B cell (primary cell): ENCODE measurements around the gene ASPA. TPM values are rescaled to one million over a fixed set of nuclear protein-coding genes. Genes with fewer than 3 reads are reported as not detected.

Source experiments
- ATAC-seq: fragments of 200-7000 bp; cut with Tn5 transposase; one replicate; pipeline ENCODE4 v1.10.0; 2021; ENCODE audit warnings: low read depth, mild to moderate bottlenecking, moderate number of reproducible peaks, moderate library complexity
- CTCF ChIA-PET: fragments of 350-600 bp; sonication (Branson Sonifier 250); formaldehyde crosslinking; loops from one replicate; lab custom pipeline; 2021; ENCODE audit warnings: antibody characterized with exemption, inconsistent platforms; lab: Charles Lee
- POLR2A ChIA-PET: fragments of 350-600 bp; sonication (Branson Sonifier 250); formaldehyde crosslinking; loops from one replicate; lab custom pipeline; 2021; ENCODE audit warnings: antibody characterized with exemption; lab: Charles Lee
- DNase-seq: peaks from one replicate; pipeline ENCODE4 v3.0.0; 2013
- H2AFZ ChIP-seq: 2 replicates; pipeline ENCODE4 v1.6.1; 2012; ENCODE audit warnings: mild to moderate bottlenecking, low read depth, low read length; ENCODE audit not compliant: insufficient read depth, poor library complexity, severe bottlenecking
- H3K27ac ChIP-seq, 2 donors: 1 replicate in 1 of 2; 2 replicates in 1 of 2; pipeline ENCODE4 v1.5.1; 2012 to 2013; ENCODE audit warnings: low read length in 2 of 2, mild to moderate bottlenecking in 2 of 2, moderate library complexity in 1 of 2
- H3K27me3 ChIP-seq, 4 experiments: fragments of 200-600 bp in 1 of 4; sonication (generic) in 1 of 4; replicated peaks in 1 of 4; 1 replicate in 2 of 4; 2 replicates in 2 of 4; pipeline versions ENCODE4 v1.6.1 to v1.7.0; 2013 to 2016; ENCODE audit warnings: low read length in 3 of 4, mild to moderate bottlenecking in 2 of 4, mixed read lengths in 1 of 4, moderate library complexity in 1 of 4; ENCODE audit not compliant: insufficient read depth in 4 of 4, control insufficient read depth in 3 of 4; ENCODE audit errors: control extremely low read depth in 1 of 4
- H3K36me3 ChIP-seq, 2 experiments: replicated peaks in 1 of 2; 1 replicate in 1 of 2; 2 replicates in 1 of 2; pipeline versions ENCODE4 v1.6.1 to v1.7.1; 2013; ENCODE audit warnings: low read length in 1 of 2; ENCODE audit not compliant: insufficient read depth in 2 of 2, control insufficient read depth in 1 of 2; ENCODE audit errors: control extremely low read depth in 1 of 2, extremely low read depth in 1 of 2
- H3K4me1 ChIP-seq, 2 donors: fragments of 200-600 bp in 1 of 2; sonication (generic) in 1 of 2; 1 replicate in 1 of 2; 2 replicates in 1 of 2; pipeline versions ENCODE4 v1.5.1 to v1.6.1; 2013 to 2017; ENCODE audit warnings: low read length in 2 of 2; ENCODE audit not compliant: control insufficient read depth in 2 of 2, insufficient read depth in 2 of 2
- H3K4me2 ChIP-seq: replicated peaks from 2 replicates; pipeline ENCODE3; 2012; ENCODE audit warnings: mild to moderate bottlenecking, low read depth, low read length; ENCODE audit not compliant: poor library complexity, severe bottlenecking
- H3K4me3 ChIP-seq, 5 experiments: fragments of 200-600 bp in 1 of 5; sonication (generic) in 1 of 5; 1 replicate in 3 of 5; 2 replicates in 2 of 5; pipeline versions ENCODE4 v1.5.1 to v1.7.0; 2011 to 2016; ENCODE audit warnings: low read length in 4 of 5, mild to moderate bottlenecking in 4 of 5, low read depth in 2 of 5, control low read depth in 1 of 5, moderate library complexity in 1 of 5; ENCODE audit not compliant: insufficient read depth in 1 of 5; ENCODE audit errors: control extremely low read depth in 1 of 5, extremely low read depth in 1 of 5
- H3K79me2 ChIP-seq: fragments of 200-600 bp; sonication (generic); one replicate; pipeline ENCODE4 v1.6.0; 2016; ENCODE audit warnings: low read length; ENCODE audit not compliant: control insufficient read depth, insufficient read depth
- H3K9ac ChIP-seq: fragments of 200-600 bp; sonication (generic); 2 replicates; pipeline ENCODE4 v1.6.1; 2017; ENCODE audit warnings: mild to moderate bottlenecking, low read length, moderate library complexity
- H3K9me3 ChIP-seq, 3 donors: one replicate each; pipeline versions ENCODE4 v1.6.1 to v1.7.1; 2013; ENCODE audit warnings: low read length in 2 of 3; ENCODE audit not compliant: control insufficient read depth in 2 of 3, insufficient read depth in 1 of 3; ENCODE audit errors: control extremely low read depth in 1 of 3
- H4K20me1 ChIP-seq: 2 replicates; pipeline ENCODE4 v1.6.0; 2012; ENCODE audit warnings: mild to moderate bottlenecking, low read length; ENCODE audit not compliant: insufficient read depth, control insufficient read depth, poor library complexity, severe bottlenecking
- H3K27ac Mint-ChIP-seq: one replicate; pipeline ENCODE4 v1.8.0; 2021; ENCODE audit warnings: mixed read lengths
- H3K27me3 Mint-ChIP-seq: one replicate; pipeline ENCODE4 v1.8.0; 2021; ENCODE audit warnings: mixed read lengths
- H3K4me1 Mint-ChIP-seq: one replicate; pipeline ENCODE4 v1.8.0; 2021; ENCODE audit warnings: mixed read lengths
- H3K4me3 Mint-ChIP-seq: one replicate; pipeline ENCODE4 v1.8.0; 2021; ENCODE audit warnings: mixed read lengths
- H3K9me3 Mint-ChIP-seq: one replicate; pipeline ENCODE4 v1.8.0; 2022; ENCODE audit warnings: mixed read lengths; ENCODE audit not compliant: insufficient read depth
- EZH2 ChIP-seq: IDR thresholded peaks from 2 replicates; pipeline ENCODE4 v1.6.1; 2012; ENCODE audit warnings: borderline replicate concordance, low read depth, mild to moderate bottlenecking, moderate library complexity, low read length; ENCODE audit not compliant: insufficient read depth, poor library complexity, severe bottlenecking
- WGBS: methylation state at CpG from one replicate; pipeline ENCODE4 v1.1.5; 2013; ENCODE audit warnings: missing lambda C conversion rate; ENCODE audit not compliant: insufficient coverage; 5-methylcytosine and 5-hydroxymethylcytosine counted together
- intact Hi-C: fragments of 100-400 bp; cut with micrococcal nuclease; formaldehyde crosslinking; loops from one replicate; pipeline ENCODE4 v1.10.0; 2022
- polyA plus RNA-seq: library from polyadenylated mRNA; depleted of rRNA; stranded (reverse); fragments of >200 nt; gene quantifications from 2 replicates; pipeline ENCODE4 v1.2.3, GENCODE V29; 2012
- total RNA-seq, 2 donors: library from RNA; stranded (reverse); fragments of 120-200 nt in 1 of 2; gene quantifications; 1 replicate in 1 of 2; 2 replicates in 1 of 2; pipeline versions ENCODE4 v1.2.3 to v1.2.4, GENCODE V29; 2013 to 2022
- TF ChIP-seq, protein P1 (sequence below): fragments of 200-600 bp; IDR thresholded peaks from one replicate; pipeline ENCODE4 v1.8.0; 2022; ENCODE audit warnings: antibody characterized with exemption, mild to moderate bottlenecking

Gene ASPA
- total and polyA plus RNA-seq, 2 donors (not counting 1 experiment from before 2014, with no cell fraction given), result not detected

- no peaks in the 10 kb centered on the region for H3K27me3 ChIP-seq
- no peaks in the 10 kb centered on the region for H3K4me1 Mint-ChIP-seq
- H4K20me1 ChIP-seq, result no peaks in the 10 kb centered on the region
- DNase-seq (no peak), ATAC-seq (no peak)
- no peaks in the 10 kb centered on the region for H3K4me1 ChIP-seq
- H3K4me3 Mint-ChIP-seq, result no peak overlapping the region
- no peaks in the 10 kb centered on the region for H3K79me2 ChIP-seq
- no peaks in the 10 kb centered on the region for H3K36me3 ChIP-seq
- H3K9me3 ChIP-seq, result no peaks in the 10 kb centered on the region
- H3K9me3 Mint-ChIP-seq, result no peaks in the 10 kb centered on the region
- no peaks in the 10 kb centered on the region for H3K27me3 Mint-ChIP-seq
- H3K27ac Mint-ChIP-seq, result no peak overlapping the region
- no peak for TF ChIP-seq EZH2
- TF ChIP-seq, protein P1, sequence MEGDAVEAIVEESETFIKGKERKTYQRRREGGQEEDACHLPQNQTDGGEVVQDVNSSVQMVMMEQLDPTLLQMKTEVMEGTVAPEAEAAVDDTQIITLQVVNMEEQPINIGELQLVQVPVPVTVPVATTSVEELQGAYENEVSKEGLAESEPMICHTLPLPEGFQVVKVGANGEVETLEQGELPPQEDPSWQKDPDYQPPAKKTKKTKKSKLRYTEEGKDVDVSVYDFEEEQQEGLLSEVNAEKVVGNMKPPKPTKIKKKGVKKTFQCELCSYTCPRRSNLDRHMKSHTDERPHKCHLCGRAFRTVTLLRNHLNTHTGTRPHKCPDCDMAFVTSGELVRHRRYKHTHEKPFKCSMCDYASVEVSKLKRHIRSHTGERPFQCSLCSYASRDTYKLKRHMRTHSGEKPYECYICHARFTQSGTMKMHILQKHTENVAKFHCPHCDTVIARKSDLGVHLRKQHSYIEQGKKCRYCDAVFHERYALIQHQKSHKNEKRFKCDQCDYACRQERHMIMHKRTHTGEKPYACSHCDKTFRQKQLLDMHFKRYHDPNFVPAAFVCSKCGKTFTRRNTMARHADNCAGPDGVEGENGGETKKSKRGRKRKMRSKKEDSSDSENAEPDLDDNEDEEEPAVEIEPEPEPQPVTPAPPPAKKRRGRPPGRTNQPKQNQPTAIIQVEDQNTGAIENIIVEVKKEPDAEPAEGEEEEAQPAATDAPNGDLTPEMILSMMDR, result no peak
- H3K4me2 ChIP-seq, result no peak overlapping the region
- intact Hi-C loops, result no loop called here
- H2AFZ ChIP-seq, result no peak overlapping the region
- WGBS, result over 99% methylated on average over 10 of the region's 10 CpGs
- H3K4me3 ChIP-seq, result no peak overlapping the region
- ChIA-PET POLR2A (no interaction called here), CTCF (no interaction called here)
- H3K27ac ChIP-seq, result no peak overlapping the region
- no peak overlapping the region for H3K9ac ChIP-seq
Observed at GRCh38 chr17:3526971-3527370, 51.2 kb downstream of the ASPA start.

- POLR2A ChIA-PET, result no interaction called here
- H3K4me3 ChIP-seq, result no peak overlapping the region
- no peaks in the 10 kb centered on the region for H3K36me3 ChIP-seq
- no peak for DNase-seq
- no peaks in the 10 kb centered on the region for H3K9me3 Mint-ChIP-seq
- H3K27me3 ChIP-seq, result no peaks in the 10 kb centered on the region
- no peak overlapping the region for H3K4me2 ChIP-seq
- no peak overlapping the region for H2AFZ ChIP-seq
- 97% methylated on average over 3 of the region's 5 CpGs for WGBS
- no peak overlapping the region for H3K9ac ChIP-seq
- no peaks in the 10 kb centered on the region for H3K9me3 ChIP-seq
- intact Hi-C loops, result no loop called here
- H4K20me1 ChIP-seq, result no peaks in the 10 kb centered on the region
- H3K27ac ChIP-seq, result no peak overlapping the region
- H3K4me1 ChIP-seq, result no peaks in the 10 kb centered on the region
- H3K27me3 Mint-ChIP-seq, result no peaks in the 10 kb centered on the region
- CTCF ChIA-PET, result no interaction called here
- H3K27ac Mint-ChIP-seq, result no peak overlapping the region
- TF ChIP-seq EZH2, result no peak
- TF ChIP-seq, protein P1, result no peak
- no peaks in the 10 kb centered on the region for H3K79me2 ChIP-seq
- ATAC-seq, result no peak
- H3K4me1 Mint-ChIP-seq, result no peaks in the 10 kb centered on the region
- H3K4me3 Mint-ChIP-seq, result no peak overlapping the region
Observed at GRCh38 chr17:3527468-3527867, 51.7 kb downstream of the ASPA start.
